ENCODE measurements around the gene PLEKHN1.

GRCh38 chr1:995665-996633, 29.7 kb downstream of the PLEKHN1 start:
- TF ChIP-seq CTCF (conservative IDR thresholded peaks at IDR 0.05) (no peak), EZH2 (IDR thresholded peaks at IDR 0.05; ENCODE audit: low read depth) (no peak)
